ENCODE results near the gene TESK2. TPM values are rescaled to one million over a fixed set of nuclear protein-coding genes. Genes with fewer than 3 reads are reported as not detected.
"Not testable (repeated sequence)": the region's sequence is repeated elsewhere in the genome, so short reads cannot be mapped to it uniquely, and the experiment has no call there.

The TESK2 gene
- total RNA-seq, 1 donor from 2014 or later, result 8.2 TPM

DNA sequence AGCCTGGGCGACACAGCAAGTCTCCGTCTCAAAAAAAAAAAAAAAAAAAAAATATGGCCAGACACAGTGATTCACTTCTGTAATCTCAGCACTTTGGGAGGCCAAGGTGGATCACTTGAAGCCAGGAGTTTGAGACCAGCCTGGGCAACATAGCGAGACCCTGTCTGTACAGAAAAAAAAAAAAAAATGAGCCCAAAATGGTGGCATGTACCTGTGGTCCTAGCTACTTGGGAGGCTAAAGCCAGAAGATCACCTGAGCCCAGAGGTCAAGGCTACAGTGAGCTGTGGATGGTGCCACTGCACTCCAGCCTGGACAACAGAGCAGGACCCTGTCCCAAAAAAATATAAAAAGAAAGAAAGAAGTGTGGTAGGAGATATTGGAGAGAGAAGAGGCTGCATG lies 1.7 kb upstream of the TESK2 start:
- no peak overlapping the region for H3K27ac ChIP-seq
- no peak for DNase-seq
- TF ChIP-seq, protein P1, sequence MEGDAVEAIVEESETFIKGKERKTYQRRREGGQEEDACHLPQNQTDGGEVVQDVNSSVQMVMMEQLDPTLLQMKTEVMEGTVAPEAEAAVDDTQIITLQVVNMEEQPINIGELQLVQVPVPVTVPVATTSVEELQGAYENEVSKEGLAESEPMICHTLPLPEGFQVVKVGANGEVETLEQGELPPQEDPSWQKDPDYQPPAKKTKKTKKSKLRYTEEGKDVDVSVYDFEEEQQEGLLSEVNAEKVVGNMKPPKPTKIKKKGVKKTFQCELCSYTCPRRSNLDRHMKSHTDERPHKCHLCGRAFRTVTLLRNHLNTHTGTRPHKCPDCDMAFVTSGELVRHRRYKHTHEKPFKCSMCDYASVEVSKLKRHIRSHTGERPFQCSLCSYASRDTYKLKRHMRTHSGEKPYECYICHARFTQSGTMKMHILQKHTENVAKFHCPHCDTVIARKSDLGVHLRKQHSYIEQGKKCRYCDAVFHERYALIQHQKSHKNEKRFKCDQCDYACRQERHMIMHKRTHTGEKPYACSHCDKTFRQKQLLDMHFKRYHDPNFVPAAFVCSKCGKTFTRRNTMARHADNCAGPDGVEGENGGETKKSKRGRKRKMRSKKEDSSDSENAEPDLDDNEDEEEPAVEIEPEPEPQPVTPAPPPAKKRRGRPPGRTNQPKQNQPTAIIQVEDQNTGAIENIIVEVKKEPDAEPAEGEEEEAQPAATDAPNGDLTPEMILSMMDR (IDR thresholded peaks at IDR 0.05), result no peak
- no peaks in the 10 kb centered on the region for H3K27me3 ChIP-seq (ENCODE audit: low read depth)
- no peak for ATAC-seq
- H3K4me1 ChIP-seq, result peaks cover 16% of the 10 kb centered on the region
- no peaks in the 10 kb centered on the region for H3K9me3 ChIP-seq
- intact Hi-C loops (cut with DNase I), result loop anchor here (10.0 kb wide), 1 partner anchor 138 kb away; no protein-coding TSS in a partner anchor
- no peak overlapping the region for H3K4me3 ChIP-seq
- no peaks in the 10 kb centered on the region for H3K36me3 ChIP-seq

DNA sequence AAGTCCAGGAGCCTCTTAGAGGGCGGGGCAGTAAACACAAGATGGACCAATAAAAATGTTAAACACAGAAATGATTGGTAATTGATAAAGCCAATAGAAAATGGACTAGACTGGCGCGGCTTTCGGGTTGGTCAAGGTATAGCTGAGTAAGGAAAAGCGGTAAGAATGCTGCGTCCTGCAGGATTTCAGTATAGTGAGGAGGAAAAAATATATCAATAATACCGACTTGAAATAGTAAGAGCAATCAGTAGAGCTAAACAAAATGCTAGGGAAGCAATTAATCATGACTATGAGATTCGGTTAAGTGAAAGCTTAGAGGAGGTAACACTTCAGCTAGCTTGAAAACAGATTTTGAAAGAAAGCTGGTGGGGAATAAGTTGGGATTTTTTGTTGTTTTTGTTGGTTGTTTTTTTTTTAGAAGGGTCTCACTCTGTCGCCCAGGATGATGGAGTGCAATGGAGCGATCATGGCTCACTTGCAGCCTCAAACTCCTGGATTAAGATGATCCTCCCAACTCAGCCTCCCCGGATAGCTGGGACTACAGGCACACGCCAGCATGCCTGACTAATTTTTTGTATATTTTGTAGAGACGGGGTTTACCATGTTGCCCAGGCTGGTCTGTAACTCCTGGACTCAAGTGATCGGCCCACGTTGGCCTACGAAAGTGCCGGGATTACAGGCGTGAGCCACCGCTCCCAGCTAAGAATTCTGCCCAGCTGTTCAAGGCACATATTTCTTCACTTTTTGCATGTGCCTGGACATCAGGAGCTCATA lies 711 bp upstream of the TESK2 start:
- no peak for ATAC-seq
- H3K4me3 ChIP-seq, result peak overlapping the region; percentile 86
- no peaks in the 10 kb centered on the region for H3K27me3 ChIP-seq (ENCODE audit: low read depth)
- no peaks in the 10 kb centered on the region for H3K9me3 ChIP-seq
- H3K4me1 ChIP-seq, result peaks cover 16% of the 10 kb centered on the region
- no peak for DNase-seq
- intact Hi-C loops (cut with DNase I), result loop anchor here (10.0 kb wide), 1 partner anchor 137 kb away; no protein-coding TSS in a partner anchor
- H3K27ac ChIP-seq, result no peak overlapping the region
- TF ChIP-seq, protein P1 (IDR thresholded peaks at IDR 0.05), result no peak
- H3K36me3 ChIP-seq, result no peaks in the 10 kb centered on the region

DNA sequence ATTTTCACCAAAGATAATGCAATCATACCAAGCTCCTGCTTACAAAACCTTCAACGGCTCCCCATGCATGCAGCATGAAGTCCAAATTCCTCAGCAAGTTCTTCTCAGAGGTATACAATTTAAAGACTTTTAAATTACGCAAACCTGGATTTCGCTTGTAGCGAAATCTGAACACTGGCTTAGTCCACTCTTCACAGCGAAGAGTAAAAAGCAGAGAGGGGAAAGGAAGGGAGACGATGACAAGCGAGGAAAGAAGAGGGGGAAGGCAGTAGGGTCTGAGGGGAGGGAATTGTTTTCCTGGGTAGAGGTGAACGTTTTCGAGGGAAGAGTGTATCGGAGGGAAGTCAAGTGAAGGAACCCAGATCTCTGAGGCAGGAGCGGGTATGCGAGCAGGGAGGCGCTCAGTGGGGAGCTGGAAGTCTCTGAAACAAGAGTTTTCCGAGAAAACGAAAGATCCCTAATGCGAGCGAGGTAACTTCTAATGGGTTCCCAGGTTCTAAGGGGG lies 790 bp downstream of the TESK2 start:
- Histone ChIP-seq H3K4me3 (peak overlapping the region; percentile 86), H3K36me3 (no peaks in the 10 kb centered on the region), H3K27ac (peak overlapping the region; percentile 74), H3K4me1 (peaks cover 16% of the 10 kb centered on the region), H3K27me3 (ENCODE audit: low read depth) (no peaks in the 10 kb centered on the region), H3K9me3 (no peaks in the 10 kb centered on the region)
- ATAC-seq, result peak in 1 of 2 donors; percentile 5
- TF ChIP-seq, protein P1 (IDR thresholded peaks at IDR 0.05), result no peak
- intact Hi-C loops (cut with DNase I), result loop anchor here (10.0 kb wide), 1 partner anchor 135 kb away; no protein-coding TSS in a partner anchor
- no peak for DNase-seq

DNA sequence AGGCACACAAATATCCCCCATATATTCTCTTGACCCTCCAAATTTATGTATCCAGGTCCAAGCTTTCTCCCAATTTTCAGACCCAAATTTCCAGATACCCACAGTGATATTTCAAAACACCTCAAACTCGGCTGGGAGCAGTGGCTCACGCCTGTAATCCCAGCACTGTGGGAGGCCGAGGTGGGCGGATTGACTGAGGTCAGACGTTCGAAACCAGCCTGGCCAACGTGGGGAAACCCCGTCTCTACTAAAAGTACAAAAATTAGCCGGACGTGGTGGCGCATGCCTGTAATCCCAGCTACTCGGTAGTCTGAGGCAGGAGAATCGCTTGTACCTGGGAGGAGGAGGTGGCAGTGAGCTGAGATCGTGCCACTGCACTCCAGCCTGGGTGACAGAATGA lies 1.6 kb downstream of the TESK2 start:
- H3K4me3 ChIP-seq; H3K36me3 ChIP-seq; intact Hi-C loops (cut with DNase I): not testable (repeated sequence)

DNA sequence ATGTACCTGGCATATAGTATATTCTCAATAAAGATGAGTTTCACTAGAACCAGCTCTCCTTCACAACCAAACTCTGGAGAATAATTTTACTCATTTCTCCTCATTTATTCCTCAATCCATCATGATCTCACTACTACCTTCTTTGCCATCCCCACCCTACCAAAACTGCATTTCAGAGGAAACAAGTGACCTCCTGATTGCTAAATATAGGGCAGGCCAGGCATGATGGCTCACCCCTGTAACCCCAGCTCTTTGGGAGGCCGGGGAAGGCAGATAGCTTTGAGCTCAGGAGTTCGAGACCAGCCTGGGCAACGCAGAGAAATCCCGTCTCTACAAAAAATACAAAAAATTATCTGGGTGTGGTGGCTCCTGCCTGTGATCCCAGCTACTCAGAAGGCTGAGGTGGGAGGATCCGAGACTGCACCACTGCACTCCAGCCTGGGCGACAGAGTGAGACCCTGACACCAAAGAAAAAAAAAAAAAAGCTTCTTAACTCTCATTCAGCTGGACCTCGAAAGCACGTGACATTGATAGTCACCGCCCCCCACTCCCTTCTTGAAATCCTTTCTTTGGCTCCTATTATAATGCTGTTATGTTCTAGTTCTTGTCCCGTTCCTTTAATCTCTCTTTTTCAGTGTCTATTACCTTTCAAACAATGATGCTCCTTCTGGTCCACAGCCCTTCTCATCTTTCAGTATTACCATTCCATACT lies 2.1 kb downstream of the TESK2 start:
- ATAC-seq (no peak), DNase-seq (no peak)
- no peaks in the 10 kb centered on the region for H3K9me3 ChIP-seq
- intact Hi-C loops (cut with DNase I), result no loop called here
- H3K36me3 ChIP-seq, result no peaks in the 10 kb centered on the region
- H3K27ac ChIP-seq, result no peak overlapping the region
- TF ChIP-seq, protein P1 (IDR thresholded peaks at IDR 0.05), result no peak
- H3K4me1 ChIP-seq, result peaks cover 16% of the 10 kb centered on the region
- no peak overlapping the region for H3K4me3 ChIP-seq
- no peaks in the 10 kb centered on the region for H3K27me3 ChIP-seq (ENCODE audit: low read depth)

More for the DNA sequence above, 1.6 kb downstream of the TESK2 start:
- peaks cover 16% of the 10 kb centered on the region for H3K4me1 ChIP-seq
- ATAC-seq; H3K27ac ChIP-seq; DNase-seq; H3K27me3 ChIP-seq (ENCODE audit: low read depth); H3K9me3 ChIP-seq: not testable (repeated sequence)
